Calu3 (cell line): Measurements from ENCODE around the gene KCNJ3. TPM values are rescaled to one million over a fixed set of nuclear protein-coding genes. Genes with fewer than 3 reads are reported as not detected.
"Not testable (repeated sequence)": the region's sequence is repeated elsewhere in the genome, so short reads cannot be mapped to it uniquely, and the experiment has no call there.

ENCODE experiments used
- BruUV-seq: library from RNA; stranded (reverse); fragments of 400-500 nt; replicated peaks from 2 replicates; lab custom pipeline; 2021; lab: Mats Ljungman, UMichigan
- CTCF ChIA-PET: fragments of 300-600 bp; sonication (Branson Sonifier 250); formaldehyde crosslinking; loops from one replicate; lab custom pipeline; 2022; ENCODE audit warnings: antibody characterized with exemption; lab: Charles Lee
- DNase-seq: peaks from one replicate; pipeline ENCODE4 v3.0.0; 2022
- H3K27ac Mint-ChIP-seq: one replicate; pipeline ENCODE4 v1.8.0; 2022; ENCODE audit warnings: mixed read lengths; ENCODE audit not compliant: unreplicated experiment
- H3K27me3 Mint-ChIP-seq: one replicate; pipeline ENCODE4 v1.8.0; 2022; ENCODE audit warnings: mixed read lengths; ENCODE audit not compliant: unreplicated experiment
- H3K36me3 Mint-ChIP-seq: one replicate; pipeline ENCODE4 v1.8.0; 2022; ENCODE audit warnings: mild to moderate bottlenecking, moderate library complexity, mixed read lengths; ENCODE audit not compliant: insufficient read depth, unreplicated experiment
- H3K4me1 Mint-ChIP-seq: one replicate; pipeline ENCODE4 v1.8.0; 2022; ENCODE audit warnings: mild to moderate bottlenecking, low read depth, mixed read lengths; ENCODE audit not compliant: unreplicated experiment
- H3K4me3 Mint-ChIP-seq: one replicate; pipeline ENCODE4 v1.8.0; 2022; ENCODE audit warnings: mild to moderate bottlenecking, low read depth, moderate library complexity, mixed read lengths; ENCODE audit not compliant: unreplicated experiment
- H3K9me3 Mint-ChIP-seq: one replicate; pipeline ENCODE4 v1.8.0; 2022; ENCODE audit warnings: low read depth, mixed read lengths; ENCODE audit not compliant: unreplicated experiment
- CTCF ChIP-seq: fragments of 200-600 bp; IDR thresholded peaks from one replicate; pipeline ENCODE4 v1.8.0; 2022; ENCODE audit warnings: antibody characterized with exemption; ENCODE audit not compliant: unreplicated experiment
- intact Hi-C: fragments of 100-400 bp; cut with micrococcal nuclease; formaldehyde crosslinking; loops from one replicate; pipeline ENCODE4 v1.10.0; 2022; ENCODE audit not compliant: unreplicated experiment
- total RNA-seq: library from RNA; stranded (reverse); gene quantifications from 2 replicates; pipeline ENCODE4 v1.2.3, GENCODE V29; 2022

Gene KCNJ3
- total RNA-seq, 1 experiment from 2014 or later, result 0.17 TPM

DNA sequence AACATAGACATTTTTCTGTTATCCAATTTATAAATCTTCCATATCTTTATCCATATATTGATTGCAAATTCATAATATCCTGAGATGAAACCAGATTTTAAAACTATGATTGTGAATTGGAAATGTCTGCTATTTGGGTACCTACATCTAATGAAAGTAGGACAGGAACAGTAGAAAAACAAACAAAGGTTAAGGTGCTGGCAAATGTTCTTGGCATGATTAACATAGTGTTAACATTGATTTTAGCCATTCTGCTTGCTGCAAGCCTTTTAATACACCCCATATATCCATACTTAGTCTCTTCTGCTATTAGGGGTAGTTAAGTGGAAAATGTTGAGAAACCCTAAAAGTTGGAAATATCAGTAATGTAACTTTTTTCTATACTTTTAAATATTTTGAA is 152.0 kb downstream of the KCNJ3 start:
- Mint-ChIP-seq H3K9me3 (no peaks in the 10 kb centered on the region), H3K27ac (no peak overlapping the region), H3K36me3 (no peaks in the 10 kb centered on the region), H3K4me1 (no peaks in the 10 kb centered on the region), H3K27me3 (no peaks in the 10 kb centered on the region), H3K4me3 (no peak overlapping the region)
- no peak for TF ChIP-seq CTCF
- no TSS peak for BruUV-seq
- DNase-seq, result no peak
- intact Hi-C loops, result no loop called here
- CTCF ChIA-PET, result no interaction called here

DNA sequence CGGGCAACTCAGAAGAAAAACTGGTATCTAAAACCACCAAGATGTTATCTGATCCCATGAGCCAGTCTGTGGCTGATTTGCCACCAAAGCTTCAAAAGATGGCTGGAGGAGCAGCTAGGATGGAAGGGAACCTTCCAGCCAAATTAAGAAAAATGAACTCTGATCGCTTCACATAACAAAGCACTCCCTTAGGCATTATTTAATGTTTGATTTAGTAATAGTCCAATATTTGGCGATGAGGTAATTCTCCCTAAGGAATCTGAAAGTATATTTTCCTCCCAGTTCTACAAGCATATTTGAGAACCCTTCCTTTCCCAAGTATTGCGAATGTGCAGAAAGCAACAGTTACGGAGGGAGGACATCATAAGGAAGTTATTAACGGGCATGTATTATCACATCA is 156.6 kb downstream of the KCNJ3 start:
- no peaks in the 10 kb centered on the region for H3K9me3 Mint-ChIP-seq
- H3K27me3 Mint-ChIP-seq, result no peaks in the 10 kb centered on the region
- CTCF ChIA-PET, result no interaction called here
- BruUV-seq, result no TSS peak
- no peaks in the 10 kb centered on the region for H3K4me1 Mint-ChIP-seq
- DNase-seq, result no peak
- H3K36me3 Mint-ChIP-seq, result no peaks in the 10 kb centered on the region
- H3K27ac Mint-ChIP-seq, result no peak overlapping the region
- H3K4me3 Mint-ChIP-seq, result no peak overlapping the region
- TF ChIP-seq CTCF, result no peak
- intact Hi-C loops, result no loop called here

DNA sequence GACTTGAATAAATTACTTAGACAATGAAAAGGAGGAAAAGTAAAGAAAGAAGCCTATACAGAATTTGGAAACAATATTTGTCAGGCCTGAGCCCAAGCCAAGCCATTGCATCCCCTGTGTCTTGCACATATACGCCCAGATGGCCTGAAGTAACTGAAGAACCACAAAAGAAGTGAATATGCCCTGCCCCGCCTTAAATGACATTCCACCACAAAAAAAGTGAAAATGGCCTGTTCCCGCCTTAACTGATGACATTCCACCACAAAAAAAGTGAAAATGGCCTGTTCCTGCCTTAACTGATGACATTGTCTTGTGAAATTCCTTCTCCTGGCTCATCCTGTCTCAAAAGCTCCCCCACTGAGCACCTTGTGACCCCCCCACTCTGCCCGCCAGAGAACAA is 168.7 kb downstream of the KCNJ3 start:
- intact Hi-C loops, H3K27ac Mint-ChIP-seq, H3K4me3 Mint-ChIP-seq, CTCF ChIA-PET, DNase-seq, H3K36me3 Mint-ChIP-seq, BruUV-seq, H3K27me3 Mint-ChIP-seq, H3K9me3 Mint-ChIP-seq, H3K4me1 Mint-ChIP-seq: not testable (repeated sequence)

GRCh38 chr2:154875999-154876398 is 177.5 kb downstream of the KCNJ3 start:
- TF ChIP-seq CTCF, result no peak

GRCh38 chr2:154882725-154883124 is 184.2 kb downstream of the KCNJ3 start:
- CTCF ChIA-PET, result no interaction called here
- intact Hi-C loops, result no loop called here

More at GRCh38 chr2:154875999-154876398, 177.5 kb downstream of the KCNJ3 start:
- no peaks in the 10 kb centered on the region for H3K4me1 Mint-ChIP-seq
- no peaks in the 10 kb centered on the region for H3K36me3 Mint-ChIP-seq
- no peak overlapping the region for H3K4me3 Mint-ChIP-seq
- H3K9me3 Mint-ChIP-seq, result no peaks in the 10 kb centered on the region
- BruUV-seq, result no TSS peak
- no peak overlapping the region for H3K27ac Mint-ChIP-seq
- CTCF ChIA-PET, result no interaction called here
- H3K27me3 Mint-ChIP-seq, result no peaks in the 10 kb centered on the region
- intact Hi-C loops, result no loop called here
- no peak for DNase-seq

More at GRCh38 chr2:154882725-154883124, 184.2 kb downstream of the KCNJ3 start:
- no peak for DNase-seq
- Mint-ChIP-seq H3K4me1 (no peaks in the 10 kb centered on the region), H3K9me3 (peaks cover 3% of the 10 kb centered on the region), H3K27ac (no peak overlapping the region), H3K4me3 (no peak overlapping the region), H3K36me3 (no peaks in the 10 kb centered on the region), H3K27me3 (no peaks in the 10 kb centered on the region)
- BruUV-seq, result no TSS peak
- TF ChIP-seq CTCF, result no peak
